Activated naive CD4-positive, alpha-beta T cell treated with anti-CD3 and anti-CD28 coated beads, Interleukin-2, amount 10 ng/mL, durations not matched to agents 7 days and 5 days (primary cell): ENCODE measurements around the gene FAM184B.

Source experiments
- CTCF ChIA-PET: fragments of 350-600 bp; sonication (Branson Sonifier 250); formaldehyde crosslinking; loops from one replicate; lab custom pipeline; 2021; ENCODE audit warnings: antibody characterized with exemption; lab: Charles Lee
- DNase-seq: peaks from one replicate; pipeline ENCODE4 v3.0.0-alpha.2; 2020
- H3K27ac Mint-ChIP-seq: one replicate; pipeline ENCODE4 v1.8.0; 2021; ENCODE audit warnings: mild to moderate bottlenecking, moderate library complexity, mixed read lengths
- H3K27me3 Mint-ChIP-seq: one replicate; pipeline ENCODE4 v1.8.0; 2021; ENCODE audit warnings: mild to moderate bottlenecking, mixed read lengths
- H3K36me3 Mint-ChIP-seq: one replicate; pipeline ENCODE4 v1.8.0; 2021; ENCODE audit warnings: mixed read lengths
- H3K4me1 Mint-ChIP-seq: one replicate; pipeline ENCODE4 v1.8.0; 2021; ENCODE audit warnings: mixed read lengths
- H3K4me3 Mint-ChIP-seq: one replicate; pipeline ENCODE4 v1.8.0; 2021; ENCODE audit warnings: mild to moderate bottlenecking, moderate library complexity, mixed read lengths
- H3K9me3 Mint-ChIP-seq: one replicate; pipeline ENCODE4 v1.8.0; 2021; ENCODE audit warnings: mixed read lengths

Gene FAM184B

DNA sequence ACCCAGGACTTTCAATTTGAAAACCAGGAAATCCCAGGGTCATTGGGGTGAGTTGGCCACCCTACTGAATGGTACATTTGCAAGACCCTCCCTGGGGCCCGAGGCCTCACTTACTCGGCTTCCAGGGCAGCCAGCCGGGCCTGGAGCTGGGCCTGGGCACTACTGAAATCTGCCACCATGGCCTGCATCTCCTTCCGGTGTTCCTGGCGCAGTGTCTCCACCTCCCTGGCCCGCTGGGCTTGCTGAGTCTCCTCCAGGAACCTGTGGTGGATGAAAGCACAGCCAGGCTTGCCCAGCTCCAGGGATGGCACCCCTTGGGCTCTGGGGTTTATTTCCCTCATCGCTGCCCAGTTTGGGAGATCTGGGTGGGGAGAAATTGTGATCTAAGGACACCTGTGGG is 142.3 kb downstream of the FAM184B start:
- no peaks in the 10 kb centered on the region for H3K9me3 Mint-ChIP-seq
- no peak overlapping the region for H3K4me3 Mint-ChIP-seq
- DNase-seq: no peak

DNA sequence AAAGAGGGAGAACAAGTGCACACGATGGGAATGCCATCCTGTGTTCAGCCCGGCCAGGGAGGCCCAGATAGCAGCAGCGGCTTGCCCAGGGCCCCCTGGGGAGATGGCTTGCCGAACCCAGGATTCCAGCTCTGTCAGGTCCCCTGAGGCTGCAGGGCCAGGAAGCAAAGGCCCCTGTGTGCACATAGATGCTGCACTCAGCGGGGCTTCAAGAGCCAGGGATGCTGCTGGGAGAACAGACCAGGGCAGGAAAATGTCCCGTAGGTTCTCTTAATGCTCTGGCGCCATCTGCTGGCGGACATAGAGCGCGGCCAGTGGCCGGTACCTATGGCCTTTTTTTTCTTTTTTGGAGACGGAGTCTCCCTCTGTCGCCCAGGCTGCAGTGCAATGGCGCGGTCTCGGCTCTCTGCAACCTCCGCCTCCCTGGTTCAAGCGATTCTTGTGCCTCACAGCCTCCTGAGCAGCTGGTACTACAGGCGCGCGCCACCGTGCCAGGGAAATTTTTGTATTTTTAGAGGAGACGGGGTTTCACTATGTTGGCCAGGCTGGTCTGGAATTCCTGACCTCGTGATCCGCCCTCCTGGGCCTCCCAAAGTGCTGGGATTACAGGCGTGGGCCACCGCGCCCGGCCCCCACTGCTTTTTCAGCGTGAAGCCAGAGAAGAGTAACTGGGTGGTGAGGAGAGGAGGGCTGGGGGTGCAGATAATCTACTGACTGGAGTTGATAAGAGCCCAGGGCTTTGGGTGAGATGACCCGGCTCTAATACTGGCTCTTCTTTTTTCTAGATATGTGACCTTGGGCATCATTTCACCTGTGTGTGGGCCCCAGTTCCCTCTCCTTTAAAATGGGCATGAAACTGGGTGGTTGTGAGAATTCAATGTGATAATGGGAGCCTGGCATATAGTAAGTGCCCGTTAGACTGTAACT is 144.5 kb downstream of the FAM184B start:
- Mint-ChIP-seq H3K36me3 (peaks cover 20% of the 10 kb centered on the region), H3K9me3 (no peaks in the 10 kb centered on the region), H3K27me3 (no peaks in the 10 kb centered on the region), H3K4me1 (no peaks in the 10 kb centered on the region), H3K4me3 (no peak overlapping the region), H3K27ac (peak overlapping the region; percentile 25)
- DNase-seq: peak; percentile 81
- CTCF ChIA-PET: interaction anchor here (0.6 to 2.7 kb wide), 14 partner anchors 12 to 1760 kb away, joined by 3 to 23 read pairs (median 4); no protein-coding TSS in a partner anchor

More for the DNA sequence above, 142.3 kb downstream of the FAM184B start:
- no peaks in the 10 kb centered on the region for H3K4me1 Mint-ChIP-seq
- H3K27ac Mint-ChIP-seq: no peak overlapping the region
- H3K36me3 Mint-ChIP-seq: peaks cover 12% of the 10 kb centered on the region
- H3K27me3 Mint-ChIP-seq: peaks cover 5% of the 10 kb centered on the region
- CTCF ChIA-PET: interaction anchor here (1.3 kb wide), 1 partner anchor 19 kb away, joined by 3 read pairs; no protein-coding TSS in a partner anchor

DNA sequence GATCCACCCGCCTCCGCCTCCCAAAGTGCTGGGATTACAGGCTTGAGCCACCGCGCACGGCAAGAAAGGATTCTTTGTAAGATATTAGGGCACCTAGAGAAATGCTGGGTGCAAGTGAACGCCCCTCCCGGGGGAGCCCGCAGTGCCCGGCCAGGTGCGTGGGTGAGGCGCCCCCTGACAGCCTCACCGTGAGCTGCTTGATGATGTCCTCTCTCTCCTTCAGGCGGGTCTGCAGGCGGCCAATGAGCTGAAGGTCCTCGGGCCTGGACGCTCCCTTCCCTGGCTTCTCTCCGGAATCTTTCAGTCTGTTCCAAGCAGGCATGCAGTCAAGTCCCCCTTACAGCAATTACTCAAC is 145.1 kb downstream of the FAM184B start:
- Mint-ChIP-seq H3K4me3 (no peak overlapping the region), H3K9me3 (no peaks in the 10 kb centered on the region), H3K4me1 (no peaks in the 10 kb centered on the region), H3K27me3 (no peaks in the 10 kb centered on the region), H3K36me3 (peaks cover 23% of the 10 kb centered on the region), H3K27ac (no peak overlapping the region)
- CTCF ChIA-PET: interaction anchor here (0.6 to 2.7 kb wide), 13 partner anchors 13 to 1759 kb away, joined by 3 to 23 read pairs (median 3); no protein-coding TSS in a partner anchor
- no peak for DNase-seq

DNA sequence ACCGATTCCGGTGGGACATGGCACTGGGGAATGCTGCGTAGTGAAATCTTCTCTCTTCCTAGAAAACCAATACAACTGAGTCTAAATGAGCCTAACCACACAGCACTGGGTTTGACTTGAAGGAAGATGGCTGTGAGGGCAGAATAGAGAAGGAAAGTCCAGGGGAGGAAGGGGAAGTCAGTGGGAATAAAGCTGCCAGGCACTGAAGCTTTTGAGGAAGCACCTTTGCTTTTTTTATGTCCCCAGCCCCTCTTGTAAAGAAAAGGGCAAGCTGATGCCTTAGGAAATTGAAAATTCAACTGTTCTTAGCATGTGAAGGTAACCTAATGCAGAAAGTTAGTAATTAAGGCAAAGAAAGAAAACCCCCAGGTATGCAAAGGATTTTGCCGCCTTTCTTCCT is 146.4 kb downstream of the FAM184B start:
- DNase-seq: no peak
- no peaks in the 10 kb centered on the region for H3K9me3 Mint-ChIP-seq
- CTCF ChIA-PET: interaction anchor here (0.8 to 2.7 kb wide), 6 partner anchors 16 to 88 kb away, joined by 3 to 23 read pairs (median 5); no protein-coding TSS in a partner anchor
- no peak overlapping the region for H3K4me3 Mint-ChIP-seq
- H3K36me3 Mint-ChIP-seq: peaks cover 28% of the 10 kb centered on the region
- H3K4me1 Mint-ChIP-seq: peaks cover 2% of the 10 kb centered on the region
- H3K27ac Mint-ChIP-seq: peak overlapping the region; percentile 56
- no peaks in the 10 kb centered on the region for H3K27me3 Mint-ChIP-seq

DNA sequence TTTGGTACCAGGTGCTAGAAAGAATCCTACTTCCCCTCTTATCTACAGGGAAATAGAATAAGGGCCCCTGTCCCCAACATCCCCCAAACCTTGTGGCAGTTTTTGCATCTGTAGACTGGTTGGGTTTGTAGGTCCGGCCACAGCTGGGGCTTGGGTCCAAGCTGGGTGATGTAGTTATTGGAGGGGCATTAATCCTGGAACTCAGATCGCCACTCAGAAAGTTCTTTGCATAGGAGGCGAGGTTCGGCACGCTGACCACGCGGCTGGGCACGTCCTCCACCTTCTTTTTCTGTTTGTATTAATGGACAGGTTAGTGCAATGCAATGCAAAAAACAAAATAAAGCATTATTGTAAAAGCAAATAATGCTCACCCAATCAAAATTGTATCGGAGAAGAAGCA is 147.8 kb downstream of the FAM184B start:
- no peak for DNase-seq
- Mint-ChIP-seq H3K36me3 (peaks cover 36% of the 10 kb centered on the region), H3K9me3 (no peaks in the 10 kb centered on the region), H3K4me3 (no peak overlapping the region), H3K4me1 (peaks cover 2% of the 10 kb centered on the region), H3K27me3 (no peaks in the 10 kb centered on the region), H3K27ac (no peak overlapping the region)
- CTCF ChIA-PET: interaction anchor here (1.9 kb wide), 1 partner anchor 85 kb away, joined by 9 read pairs; no protein-coding TSS in a partner anchor

DNA sequence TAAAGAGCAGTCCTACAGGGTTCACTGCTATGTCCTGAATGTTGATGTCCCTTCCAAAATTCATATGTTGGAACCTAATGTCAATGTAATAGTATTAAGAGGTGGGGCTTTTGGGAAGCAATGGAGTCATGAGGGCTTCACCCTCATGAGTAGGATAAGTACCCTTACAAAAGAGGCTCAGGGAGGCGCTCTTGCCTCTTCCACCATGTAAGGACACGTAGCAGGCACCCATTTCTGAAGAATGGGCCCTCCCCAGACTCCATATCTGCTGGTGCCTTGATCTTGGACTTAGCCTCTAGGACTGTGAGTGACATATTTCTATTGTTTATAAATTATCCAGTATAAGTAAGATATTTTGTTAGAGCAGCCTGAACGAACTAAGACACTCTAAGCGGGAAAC is 151.2 kb downstream of the FAM184B start:
- Mint-ChIP-seq H3K36me3 (peaks cover 55% of the 10 kb centered on the region), H3K4me3 (no peak overlapping the region), H3K27ac (peak overlapping the region; percentile 11), H3K27me3 (no peaks in the 10 kb centered on the region), H3K4me1 (peaks cover 2% of the 10 kb centered on the region), H3K9me3 (no peaks in the 10 kb centered on the region)
- DNase-seq: no peak
- CTCF ChIA-PET: no interaction called here

DNA sequence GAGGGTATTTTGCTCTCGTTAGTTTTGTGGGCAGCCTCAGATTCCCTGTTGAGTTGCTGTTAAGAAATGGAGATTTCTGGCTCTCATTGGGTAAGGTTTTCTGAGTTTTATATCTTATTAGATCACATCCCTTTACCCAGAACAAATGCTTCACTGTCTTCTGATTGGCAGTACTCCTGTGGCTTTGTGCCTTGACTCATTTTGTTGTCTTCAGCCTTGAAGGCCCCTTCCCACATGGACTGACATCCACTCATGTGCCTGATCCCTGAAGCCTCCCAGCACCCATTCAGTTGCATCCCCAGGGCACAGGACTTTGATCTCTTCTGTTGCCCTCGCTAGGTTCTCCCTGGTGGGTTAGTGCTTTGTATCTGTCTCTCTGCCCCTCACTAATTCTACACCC is 156.6 kb downstream of the FAM184B start:
- CTCF ChIA-PET: no interaction called here
- Mint-ChIP-seq H3K9me3 (no peaks in the 10 kb centered on the region), H3K27ac (no peak overlapping the region), H3K27me3 (no peaks in the 10 kb centered on the region), H3K4me3 (no peak overlapping the region), H3K36me3 (peaks cover 66% of the 10 kb centered on the region), H3K4me1 (peaks cover 1% of the 10 kb centered on the region)
- no peak for DNase-seq

DNA sequence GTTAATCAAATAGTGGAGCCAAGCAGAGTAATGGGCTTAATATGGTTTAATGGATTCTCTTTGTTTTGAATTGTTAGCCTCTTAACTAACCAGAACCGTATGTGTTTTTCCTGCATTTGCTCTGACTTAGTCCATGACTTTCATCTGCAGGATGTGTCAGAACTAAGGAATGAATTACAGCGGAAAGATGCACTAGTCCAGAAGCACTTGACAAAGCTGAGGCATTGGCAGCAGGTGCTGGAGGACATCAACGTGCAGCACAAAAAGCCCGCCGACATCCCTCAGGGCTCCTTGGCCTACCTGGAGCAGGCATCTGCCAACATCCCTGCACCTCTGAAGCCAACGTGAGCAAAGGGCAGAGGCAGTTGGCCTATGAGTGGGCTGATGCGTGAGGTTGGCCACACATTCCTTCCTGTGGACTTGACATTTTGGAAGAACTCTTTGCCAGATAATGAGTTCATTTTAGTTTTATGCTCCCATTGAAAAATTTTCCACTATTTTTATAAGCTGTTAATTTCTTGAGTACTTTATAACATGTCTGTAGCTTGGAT is 157.9 kb downstream of the FAM184B start:
- peaks cover 69% of the 10 kb centered on the region for H3K36me3 Mint-ChIP-seq

DNA sequence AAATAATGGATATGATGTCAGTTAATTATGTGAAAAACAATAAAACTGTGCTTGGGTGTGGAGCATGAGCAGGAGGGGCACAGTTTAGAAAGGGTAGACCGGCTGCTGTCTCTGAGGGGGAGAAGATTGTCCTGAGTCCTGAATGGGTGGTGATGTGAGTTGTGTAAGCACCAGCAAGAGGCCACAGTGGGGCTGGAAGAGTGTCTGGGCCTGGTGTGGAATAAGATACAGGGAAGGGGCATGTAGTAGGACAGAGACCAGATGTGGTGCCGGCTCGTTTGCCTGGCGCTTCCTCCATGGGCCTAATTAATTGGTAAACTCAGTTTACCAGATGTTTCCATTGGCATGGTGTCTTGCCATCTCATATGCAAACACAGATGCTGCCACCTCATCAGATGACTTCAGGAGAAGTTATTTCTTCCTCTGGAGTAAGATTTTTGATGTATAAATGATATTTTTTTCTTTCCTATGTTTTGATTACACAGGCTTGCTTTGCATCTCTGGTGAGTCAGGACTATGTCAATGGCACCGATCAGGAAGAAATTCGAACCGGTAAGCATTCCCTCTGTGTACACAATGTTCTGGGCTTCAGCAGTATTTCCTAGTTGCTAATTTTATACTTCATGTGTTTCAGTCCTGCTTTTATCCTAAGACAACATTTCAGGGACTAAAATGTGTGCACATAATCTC is 161.9 kb downstream of the FAM184B start:
- Mint-ChIP-seq H3K36me3 (peaks cover 53% of the 10 kb centered on the region), H3K9me3 (no peaks in the 10 kb centered on the region), H3K27ac (no peak overlapping the region), H3K27me3 (no peaks in the 10 kb centered on the region), H3K4me1 (peaks cover 45% of the 10 kb centered on the region), H3K4me3 (no peak overlapping the region)
- no peak for DNase-seq
- CTCF ChIA-PET: interaction anchor here (0.8 to 1.4 kb wide), 2 partner anchors 15 to 197 kb away, joined by 3 to 4 read pairs; no protein-coding TSS in a partner anchor

More for the DNA sequence above, 157.9 kb downstream of the FAM184B start:
- no peak overlapping the region for H3K4me3 Mint-ChIP-seq
- DNase-seq: no peak
- CTCF ChIA-PET: no interaction called here
- H3K27ac Mint-ChIP-seq: no peak overlapping the region
- no peaks in the 10 kb centered on the region for H3K27me3 Mint-ChIP-seq
- H3K9me3 Mint-ChIP-seq: no peaks in the 10 kb centered on the region
- H3K4me1 Mint-ChIP-seq: peaks cover 14% of the 10 kb centered on the region

DNA sequence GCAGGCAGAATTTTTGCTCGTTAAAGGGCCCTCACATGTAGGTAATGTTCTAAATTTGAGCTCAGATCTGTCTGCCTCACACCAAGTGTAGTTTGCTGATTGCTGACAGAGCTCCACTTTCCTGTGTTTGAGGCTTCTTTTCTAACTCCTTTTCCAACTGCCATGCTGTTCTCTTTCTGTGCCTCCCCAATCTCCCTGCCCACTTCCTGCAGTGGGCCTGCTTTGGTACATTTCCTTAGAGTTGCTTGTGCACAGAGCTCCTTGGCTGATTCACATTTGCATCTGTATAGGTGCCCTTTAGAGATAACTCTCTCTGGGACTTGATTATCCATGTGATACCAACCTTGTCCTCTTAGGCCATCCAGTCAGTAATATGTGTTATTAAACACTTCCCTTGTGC is 162.5 kb downstream of the FAM184B start:
- CTCF ChIA-PET: interaction anchor here (0.8 to 1.4 kb wide), 2 partner anchors 16 to 198 kb away, joined by 3 to 4 read pairs; no protein-coding TSS in a partner anchor
- peaks cover 50% of the 10 kb centered on the region for H3K4me1 Mint-ChIP-seq
- no peaks in the 10 kb centered on the region for H3K27me3 Mint-ChIP-seq
- H3K27ac Mint-ChIP-seq: peak overlapping the region; percentile 71
- H3K9me3 Mint-ChIP-seq: no peaks in the 10 kb centered on the region
- H3K36me3 Mint-ChIP-seq: peaks cover 47% of the 10 kb centered on the region
- no peak for DNase-seq
- no peak overlapping the region for H3K4me3 Mint-ChIP-seq

DNA sequence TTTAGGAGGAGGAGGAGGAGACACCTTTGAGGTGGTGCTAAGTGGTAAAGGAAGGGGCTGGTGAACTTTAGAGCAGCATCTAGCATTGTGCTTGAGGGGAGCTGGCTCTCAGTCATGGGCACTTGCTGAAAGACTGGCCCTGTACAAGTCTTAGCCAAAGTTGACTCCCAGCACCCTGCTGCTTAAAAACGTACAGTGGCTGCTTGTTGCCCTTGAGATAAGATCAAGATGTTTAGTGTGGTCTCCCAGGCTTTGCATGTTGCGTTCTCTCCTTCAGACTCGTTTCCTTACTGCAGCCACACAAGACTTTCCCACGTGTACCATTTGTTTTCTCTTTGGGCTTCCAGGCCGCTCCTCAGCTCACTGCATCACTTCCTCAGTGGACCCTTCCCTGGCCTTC is 165.1 kb downstream of the FAM184B start:
- no peaks in the 10 kb centered on the region for H3K9me3 Mint-ChIP-seq
- no peak for DNase-seq
- peaks cover 31% of the 10 kb centered on the region for H3K36me3 Mint-ChIP-seq
- no peaks in the 10 kb centered on the region for H3K27me3 Mint-ChIP-seq
- CTCF ChIA-PET: interaction anchor here (1.5 kb wide), 1 partner anchor 67 kb away, joined by 4 read pairs; no protein-coding TSS in a partner anchor
- H3K4me1 Mint-ChIP-seq: peaks cover 61% of the 10 kb centered on the region
- peak overlapping the region; percentile 42 for H3K4me3 Mint-ChIP-seq
- peak overlapping the region; percentile 3 for H3K27ac Mint-ChIP-seq

DNA sequence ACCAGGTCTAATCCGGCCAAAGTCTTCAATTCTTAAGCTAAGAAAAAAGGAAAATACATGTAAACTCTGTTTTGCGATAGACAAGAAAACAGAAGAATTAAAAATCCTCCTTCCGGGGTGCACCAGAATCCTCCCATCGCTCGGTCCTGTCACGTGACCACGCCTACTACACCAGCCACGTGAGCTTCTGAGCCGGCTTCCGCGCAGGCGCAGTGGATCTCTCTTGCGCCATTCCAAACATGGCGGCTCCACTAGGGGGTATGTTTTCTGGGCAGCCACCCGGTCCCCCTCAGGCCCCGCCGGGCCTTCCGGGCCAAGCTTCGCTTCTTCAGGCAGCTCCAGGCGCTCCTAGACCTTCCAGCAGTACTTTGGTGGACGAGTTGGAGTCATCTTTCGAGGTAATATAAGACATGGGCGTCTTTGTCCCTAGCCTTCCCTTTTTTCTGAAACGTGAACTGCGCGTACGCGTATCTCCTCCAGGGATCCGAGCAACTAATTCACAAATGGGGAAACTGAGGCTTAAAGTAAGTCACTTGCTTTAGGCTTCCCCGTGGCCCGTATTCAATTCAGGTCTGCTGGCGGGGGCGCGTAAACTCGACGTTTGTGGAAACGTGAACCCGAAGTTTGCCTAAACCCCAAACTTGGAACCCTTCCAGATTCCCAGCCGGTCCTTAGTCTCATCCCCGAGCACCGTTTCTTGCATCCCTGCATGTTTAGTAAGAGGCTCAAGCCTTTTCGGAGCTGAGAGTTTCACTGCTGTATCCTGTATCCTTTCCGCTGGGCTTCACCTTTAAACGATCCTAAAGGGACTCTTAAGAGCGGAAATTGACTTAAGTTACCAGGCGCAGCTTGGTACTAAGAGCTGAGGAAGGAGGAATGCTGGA is 166.8 kb downstream of the FAM184B start, which contains the start of gene MED28:
TSS of gene MED28 (plus strand) at position 226 of the 884 bp plus-strand sequence. CDS start at position 240, 14 bp downstream.
- CTCF ChIA-PET: interaction anchor here (0.8 to 2.5 kb wide), 5 partner anchors 17 to 202 kb away, joined by 3 to 12 read pairs (median 4); no protein-coding TSS in a partner anchor
- Mint-ChIP-seq H3K9me3 (no peaks in the 10 kb centered on the region), H3K36me3 (peaks cover 20% of the 10 kb centered on the region), H3K4me1 (peaks cover 58% of the 10 kb centered on the region), H3K4me3 (peak within 1 kb of the TSS; percentile 99), H3K27me3 (no peaks in the 10 kb centered on the region), H3K27ac (peak within 1 kb of the TSS; percentile 98)
- peak; percentile 97 for DNase-seq
